SIG-M5 (cell line): ENCODE results near the gene EHD4.

Experiments used
- DNase-seq: peaks from one replicate; lab custom pipeline; 2025; lab: John Stamatoyannopoulos, UW

Gene EHD4

DNA sequence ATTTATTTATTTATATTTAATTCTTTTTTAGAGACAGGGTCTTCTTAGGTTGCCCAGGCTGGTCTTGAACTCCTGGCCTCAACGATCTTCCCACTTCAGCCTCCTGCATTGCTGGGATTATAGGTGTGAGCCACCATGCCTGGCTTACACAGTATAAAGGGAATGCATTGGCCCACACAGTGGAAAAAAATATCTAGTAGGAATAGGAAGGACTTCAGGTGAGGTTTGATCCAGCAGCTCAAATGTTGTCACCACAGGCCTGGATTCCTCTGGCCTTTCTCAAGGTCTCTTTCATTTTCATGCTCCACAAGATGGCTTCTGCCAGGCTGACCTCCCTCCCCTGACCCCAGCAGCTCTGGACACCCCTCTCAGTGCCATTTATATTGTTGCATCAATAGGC, 76.4 kb downstream of the EHD4 start:
- no peak for DNase-seq

GRCh38 chr15:41895491-41895890, 76.9 kb downstream of the EHD4 start:
- DNase-seq, result no peak

DNA sequence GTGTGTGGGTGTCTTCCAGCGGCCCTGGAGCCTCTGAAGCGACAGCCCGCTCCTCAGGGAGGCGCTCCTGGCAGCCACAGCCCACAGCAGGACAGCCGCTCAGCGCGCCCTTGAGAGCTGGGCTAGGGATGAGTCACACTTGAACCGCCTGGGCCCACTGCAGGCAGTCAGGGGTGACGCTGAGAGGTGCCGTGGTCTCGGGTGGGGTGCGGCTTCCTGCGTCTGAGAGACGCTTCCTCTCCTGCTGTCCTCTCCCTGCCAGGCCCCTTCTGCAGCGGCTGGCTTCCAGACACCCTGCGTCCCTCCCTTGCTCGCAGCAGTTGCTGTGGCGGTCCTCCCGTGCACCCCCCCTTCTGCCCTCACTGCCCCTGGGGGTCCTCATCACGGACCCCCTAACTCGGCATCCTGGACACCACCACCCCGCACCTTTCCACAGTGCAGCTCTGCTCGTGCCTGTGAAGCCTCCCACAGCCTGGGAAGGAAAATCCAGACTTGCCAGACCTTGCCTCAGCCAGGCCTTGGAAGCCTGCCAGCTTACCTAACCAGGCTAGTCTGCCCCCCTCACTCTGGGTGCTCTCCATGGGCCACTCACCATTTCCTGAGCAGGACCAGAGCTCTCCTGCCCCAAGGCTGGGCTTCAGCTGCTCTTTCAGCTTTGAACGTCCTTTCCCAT, 77.4 kb downstream of the EHD4 start:
- peak; percentile 27 for DNase-seq

GRCh38 chr15:41894251-41894790, 78.0 kb downstream of the EHD4 start:
- DNase-seq, result no peak

DNA sequence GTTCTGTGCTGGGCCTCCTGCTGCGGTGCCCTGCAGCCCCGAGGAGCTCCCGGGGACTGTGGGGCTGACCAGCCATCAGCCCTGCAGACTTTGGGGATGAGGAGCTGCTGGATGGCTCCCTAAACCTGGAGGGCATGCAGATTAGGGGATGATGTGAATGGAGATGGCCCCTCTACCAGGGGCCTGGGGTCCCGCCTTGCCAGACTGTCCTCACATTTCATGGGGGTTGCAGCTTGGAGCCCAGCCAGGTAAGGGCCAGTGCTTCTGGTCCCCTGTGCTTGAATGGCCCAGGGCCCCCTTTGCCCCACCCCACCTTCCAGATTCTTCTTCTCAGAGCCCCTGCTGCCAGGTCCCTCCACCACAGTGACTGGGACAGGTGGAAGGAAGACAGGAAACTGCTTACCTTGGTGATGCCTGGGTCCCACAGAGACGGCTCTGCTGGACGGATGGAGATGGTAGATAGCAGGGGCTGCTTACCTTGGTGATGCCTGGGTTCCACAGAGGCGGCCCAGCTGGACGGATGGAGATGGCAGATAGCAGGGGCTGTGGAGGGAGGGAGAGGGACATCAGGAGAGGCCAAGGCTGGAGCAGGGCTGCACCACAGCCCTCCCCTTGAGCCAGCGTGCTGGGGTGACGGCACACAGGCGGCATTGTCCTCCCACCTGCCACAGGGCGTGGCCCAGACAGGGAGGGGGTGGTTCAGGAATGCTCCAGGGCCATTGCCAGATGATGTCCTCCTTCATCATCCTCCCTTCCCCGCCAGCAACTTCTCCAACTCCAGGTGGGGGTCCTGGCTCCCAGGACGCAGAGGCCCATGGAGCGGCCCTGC, 78.7 kb downstream of the EHD4 start, which contains the start of gene SPTBN5:
Gene SPTBN5, minus strand, starts transcription at position 632 of the 829 bp plus-strand sequence. Its CDS starts 556 bp downstream, at position 76.
- DNase-seq, result no peak

DNA sequence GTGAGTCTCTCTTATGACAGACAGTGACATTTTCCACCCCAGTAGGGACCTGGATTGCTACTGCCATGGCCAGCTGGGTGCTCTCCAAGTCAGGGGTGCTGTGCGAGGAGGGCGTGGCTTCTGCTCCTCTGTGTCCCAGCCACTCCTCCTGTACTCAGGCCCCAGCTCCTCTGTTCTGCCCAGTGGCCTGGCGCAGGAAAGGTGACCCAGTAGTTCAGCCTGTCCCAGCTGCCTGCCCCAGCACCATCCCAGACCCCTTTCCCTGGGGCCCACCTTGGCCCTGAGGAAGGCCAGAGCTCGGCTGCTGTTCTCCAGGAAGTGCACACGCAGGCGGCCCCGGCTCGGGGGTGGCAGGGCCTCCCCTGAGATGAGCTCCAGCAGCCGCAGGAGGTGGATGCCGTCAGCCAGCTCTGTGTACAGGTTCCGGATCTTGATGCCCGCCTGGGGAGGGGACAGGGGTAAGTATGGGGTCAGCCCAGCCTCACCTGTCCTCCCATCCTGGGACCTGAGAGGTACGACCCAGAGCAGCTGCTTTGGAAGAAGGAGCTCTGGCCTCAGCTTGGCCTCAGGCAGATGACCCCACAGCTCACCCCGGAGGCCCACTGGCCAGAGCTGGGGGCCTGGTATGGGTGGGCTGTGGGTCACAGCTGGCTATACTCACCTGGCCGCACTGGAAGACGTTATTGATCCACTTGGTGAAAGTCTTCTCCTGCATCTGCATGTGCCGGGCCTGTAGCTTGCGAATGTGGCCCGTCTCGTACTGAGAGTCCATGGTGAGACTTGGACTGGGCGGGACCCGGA, 79.5 kb downstream of the EHD4 start:
- no peak for DNase-seq

DNA sequence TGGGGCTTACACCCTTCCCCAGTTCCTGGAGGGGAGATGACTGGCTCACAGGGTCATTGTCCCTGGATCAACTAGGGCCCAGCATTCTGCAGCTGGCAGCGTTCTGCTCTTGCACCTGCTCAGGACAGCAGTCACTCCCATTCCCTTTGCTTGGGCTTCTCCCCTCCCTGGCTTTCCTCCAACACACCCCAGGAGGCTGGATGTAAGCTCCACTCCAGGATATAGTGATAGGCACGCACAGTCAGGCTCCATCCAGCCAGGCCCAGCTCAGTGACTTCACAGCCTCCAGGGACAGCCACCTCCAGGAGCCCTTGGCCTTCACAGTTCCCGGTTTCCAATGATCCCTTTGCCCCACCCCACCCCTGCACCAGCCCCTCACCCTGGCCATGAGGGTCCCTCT, 80.4 kb downstream of the EHD4 start:
- DNase-seq, result no peak

DNA sequence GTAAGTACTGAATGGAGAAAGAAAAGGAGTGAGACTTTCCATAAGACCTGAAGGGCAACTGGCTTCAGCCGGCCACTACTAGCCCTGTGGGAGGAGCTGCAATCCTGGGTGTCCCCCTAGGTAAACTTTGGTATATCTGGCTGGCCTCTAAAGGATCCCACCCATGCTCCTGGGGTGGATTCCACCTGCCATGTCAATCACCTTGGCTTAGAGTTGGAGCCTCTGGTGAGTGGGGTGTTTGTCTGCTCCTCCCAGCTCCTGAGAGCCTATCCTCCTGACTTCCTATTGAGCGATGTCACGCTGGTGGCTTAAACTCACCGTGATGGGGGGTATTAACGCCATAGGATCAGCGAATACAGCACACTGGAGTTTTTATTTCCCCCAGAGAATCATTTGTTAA, 81.1 kb downstream of the EHD4 start:
- no peak for DNase-seq

- DNase-seq, result no peak
Measured at GRCh38 chr15:41890050-41890690, 82.2 kb downstream of the EHD4 start.

DNA sequence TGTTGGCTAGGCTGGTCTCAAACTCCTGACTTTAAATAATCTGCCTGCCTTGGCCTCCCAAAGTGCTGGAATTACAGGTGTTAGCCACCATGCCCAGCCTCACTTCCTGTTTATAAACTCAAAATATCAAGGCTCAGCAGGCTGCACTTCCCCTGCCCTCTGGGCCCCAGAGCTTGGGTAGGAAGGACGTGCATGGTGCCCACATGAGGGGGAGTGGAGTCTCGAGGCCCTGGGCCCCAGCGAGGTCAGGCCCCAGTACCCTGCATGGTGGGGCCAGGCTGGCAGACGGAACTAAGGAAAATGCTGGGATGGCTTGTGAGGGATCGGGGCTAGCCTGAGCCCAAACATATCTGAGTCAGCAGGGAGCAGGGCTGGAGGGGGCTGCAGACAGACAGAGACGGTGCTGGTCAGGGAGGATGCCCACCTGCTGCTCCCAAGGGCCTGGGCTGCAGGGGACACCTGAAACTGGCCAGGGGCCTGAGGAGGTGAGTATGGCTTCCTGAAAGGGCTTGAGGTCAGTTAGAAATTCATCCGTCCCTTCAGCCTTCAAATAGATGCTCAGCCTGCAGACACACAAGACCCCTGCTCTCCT, 83.6 kb downstream of the EHD4 start:
- DNase-seq, result no peak

- DNase-seq, result no peak
Measured at GRCh38 chr15:41887893-41888292, 84.5 kb downstream of the EHD4 start.

GRCh38 chr15:41887161-41887560, 85.2 kb downstream of the EHD4 start:
- no peak for DNase-seq

- DNase-seq, result no peak
Measured at GRCh38 chr15:41886741-41887140, 85.6 kb downstream of the EHD4 start.

DNA sequence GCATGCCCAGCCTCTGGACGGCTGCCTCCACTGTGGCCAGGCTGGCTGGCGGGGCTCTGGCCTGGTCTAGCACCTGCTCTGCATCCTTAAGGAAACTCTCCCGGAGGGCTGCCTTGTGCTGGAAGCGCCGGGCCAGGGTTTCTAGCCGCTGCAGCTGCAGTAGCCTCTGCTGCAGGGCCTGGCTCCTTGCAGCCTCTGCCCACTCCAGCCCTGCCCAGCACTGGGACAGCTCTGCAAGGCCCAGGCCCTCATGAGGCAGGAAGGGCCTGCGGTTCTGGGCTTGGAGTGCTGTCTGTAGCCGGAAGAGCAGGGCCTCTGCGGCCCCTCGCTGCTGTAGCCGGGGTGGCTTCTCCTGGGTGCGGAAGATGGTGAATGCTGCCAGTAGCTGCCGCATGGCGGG, 86.5 kb downstream of the EHD4 start:
- DNase-seq, result no peak

DNA sequence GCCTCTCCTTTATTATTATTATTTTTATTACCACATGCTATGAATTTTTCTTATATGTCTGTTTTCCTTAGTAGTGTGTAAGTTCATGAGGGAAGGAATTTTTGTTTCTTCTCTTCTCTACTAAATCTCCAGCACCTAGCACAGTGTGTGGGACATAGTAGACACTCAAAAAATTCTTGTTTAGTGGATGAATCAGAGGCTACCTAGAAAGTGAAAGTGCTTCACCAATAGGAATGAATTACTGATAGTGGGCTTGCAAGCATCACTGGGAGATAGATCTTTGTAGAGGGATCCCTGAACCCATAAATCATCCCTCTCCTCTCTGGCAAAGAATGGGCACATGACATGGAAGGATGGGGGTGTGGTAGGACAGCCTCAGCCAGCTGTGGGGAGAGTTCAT, 87.0 kb downstream of the EHD4 start:
- DNase-seq, result no peak

DNA sequence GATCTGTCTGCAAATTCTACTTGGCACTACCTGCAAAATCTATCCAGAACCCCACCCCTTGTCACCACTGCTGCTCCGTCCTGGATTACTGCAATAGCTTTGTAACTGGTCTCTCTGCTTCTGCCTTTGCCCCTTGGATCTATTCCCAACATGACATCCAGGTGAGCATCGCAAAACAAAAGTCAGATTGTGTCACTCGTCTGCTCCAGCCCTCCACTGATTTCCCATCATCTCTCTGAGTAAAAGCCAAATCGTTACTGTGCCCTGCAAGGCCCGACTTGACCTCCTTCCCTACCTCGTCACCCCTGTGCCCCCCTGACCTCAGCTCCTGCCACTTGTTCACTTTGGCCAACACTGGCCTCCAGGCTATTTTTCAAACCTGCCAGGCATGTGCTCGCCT, 87.9 kb downstream of the EHD4 start:
- DNase-seq, result no peak

DNA sequence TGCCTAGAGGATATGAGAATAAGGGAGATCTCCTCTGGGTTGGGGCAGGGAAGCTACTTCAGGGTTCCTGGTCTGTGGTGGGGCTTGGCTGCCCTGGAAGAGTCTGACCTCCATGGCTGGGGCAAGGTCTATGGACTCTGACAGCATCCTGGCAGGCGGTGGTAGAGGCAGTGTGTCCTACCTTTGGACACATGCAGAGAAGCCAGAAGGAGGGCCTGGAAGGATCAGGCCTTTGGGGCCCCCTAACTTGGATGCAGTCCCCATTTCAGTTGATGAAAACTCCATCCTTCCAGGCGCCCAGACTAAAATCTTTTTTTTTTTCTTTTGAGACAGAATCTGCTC, 88.9 kb downstream of the EHD4 start:
- DNase-seq, result no peak

DNA sequence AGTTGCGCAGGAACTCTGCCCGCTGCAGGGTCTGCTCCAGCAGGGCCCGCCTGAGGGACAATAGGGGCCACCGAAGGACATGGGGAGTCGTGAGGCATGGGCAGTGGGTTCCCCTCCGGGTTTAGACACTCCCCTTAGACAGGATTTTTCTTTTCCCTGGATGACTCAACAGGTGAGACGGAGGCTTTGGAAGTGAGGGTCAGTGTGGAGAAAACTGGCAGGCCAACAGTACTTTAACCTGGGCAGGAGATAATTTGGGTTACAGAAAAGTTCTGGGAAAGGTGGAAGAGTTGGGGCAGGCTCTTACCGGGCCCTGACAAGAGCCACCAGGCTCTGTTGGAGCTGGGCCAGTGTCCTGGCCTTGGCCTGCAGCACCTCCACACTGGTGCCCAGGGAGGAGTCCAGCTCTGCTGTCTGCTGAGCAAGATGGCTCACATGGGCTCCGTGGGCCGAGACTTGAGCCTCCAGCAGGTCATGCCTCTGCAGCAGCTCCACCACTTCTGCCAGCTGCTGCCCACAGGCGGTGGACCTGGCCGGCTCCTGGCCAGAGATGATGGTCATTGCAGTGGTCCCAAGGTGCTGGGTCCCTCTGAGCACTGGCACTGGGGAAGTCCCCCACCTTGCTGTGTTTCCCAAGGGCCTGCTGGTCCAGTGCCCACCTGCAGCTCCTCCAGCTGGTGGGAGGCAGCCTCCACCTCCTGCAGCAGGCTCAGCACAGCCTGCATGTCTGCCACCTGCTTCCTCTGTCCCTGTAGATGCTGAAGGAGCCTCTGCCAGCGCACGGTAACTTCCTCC, 89.5 kb downstream of the EHD4 start:
- DNase-seq, result no peak

DNA sequence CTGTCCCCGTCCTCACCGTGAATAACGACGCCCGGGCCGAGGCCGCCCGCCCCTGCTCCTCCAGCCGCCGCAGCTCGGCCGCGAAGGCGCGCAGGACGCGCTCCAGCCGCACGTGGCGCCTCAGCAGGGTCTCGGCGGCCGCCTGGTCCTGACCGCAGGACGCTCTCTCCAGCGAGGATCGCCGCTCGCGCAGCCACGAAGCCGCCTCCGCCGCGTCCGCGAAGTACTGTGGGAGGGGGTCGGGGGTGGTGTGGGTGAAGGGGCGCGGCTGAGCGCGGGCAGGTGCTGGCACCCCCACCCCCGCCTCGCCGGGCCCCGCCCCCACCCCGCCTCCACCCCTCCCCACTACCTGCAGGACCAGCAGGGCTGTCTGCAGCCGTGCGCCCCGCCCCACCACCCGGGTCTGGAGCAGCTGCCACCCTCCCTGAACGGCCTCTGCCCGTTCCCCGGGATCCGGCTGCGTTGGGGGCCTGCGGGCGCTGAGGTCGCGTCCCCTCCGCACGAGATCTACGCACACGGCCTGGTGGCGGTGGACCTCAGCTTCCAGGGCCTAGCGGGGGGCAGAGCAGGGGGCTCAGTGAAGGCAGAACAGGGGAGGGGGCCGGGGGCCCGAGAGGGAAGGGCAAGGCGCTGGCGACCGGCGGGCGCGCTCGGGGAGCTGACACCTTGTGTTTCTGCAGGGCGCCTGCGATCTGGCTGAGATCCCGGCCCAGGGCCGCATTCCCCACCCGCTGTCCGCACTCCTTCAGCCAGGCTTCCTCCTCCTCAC, 90.3 kb downstream of the EHD4 start:
- no peak for DNase-seq

- no peak for DNase-seq
Measured at GRCh38 chr15:41881550-41881919, 90.8 kb downstream of the EHD4 start.
